Right lobe of liver (tissue), 4 donors: ENCODE data around the gene PRPF31.

ENCODE experiments used
- CTCF ChIP-seq, 4 donors: fragments of 200-600 bp in 3 of 4; fragments of 450-650 bp in 1 of 4; IDR thresholded peaks; one replicate each; pipeline versions ENCODE4 v1.5.1 to v1.8.0; 2016 to 2022; ENCODE audit warnings: antibody characterized with exemption in 4 of 4, mild to moderate bottlenecking in 2 of 4
- POLR2A ChIP-seq: fragments of 450-650 bp; IDR thresholded peaks from one replicate; pipeline ENCODE4 v1.6.1; 2017; ENCODE audit warnings: antibody characterized with exemption, mild to moderate bottlenecking
- donor health status: DM: no; HTN: no; CAD: no.
- donor health status: DM: no; HTN: no; CAD: no.
- donor health status: DM: no; HTN: yes; CAD: no.

DNA sequence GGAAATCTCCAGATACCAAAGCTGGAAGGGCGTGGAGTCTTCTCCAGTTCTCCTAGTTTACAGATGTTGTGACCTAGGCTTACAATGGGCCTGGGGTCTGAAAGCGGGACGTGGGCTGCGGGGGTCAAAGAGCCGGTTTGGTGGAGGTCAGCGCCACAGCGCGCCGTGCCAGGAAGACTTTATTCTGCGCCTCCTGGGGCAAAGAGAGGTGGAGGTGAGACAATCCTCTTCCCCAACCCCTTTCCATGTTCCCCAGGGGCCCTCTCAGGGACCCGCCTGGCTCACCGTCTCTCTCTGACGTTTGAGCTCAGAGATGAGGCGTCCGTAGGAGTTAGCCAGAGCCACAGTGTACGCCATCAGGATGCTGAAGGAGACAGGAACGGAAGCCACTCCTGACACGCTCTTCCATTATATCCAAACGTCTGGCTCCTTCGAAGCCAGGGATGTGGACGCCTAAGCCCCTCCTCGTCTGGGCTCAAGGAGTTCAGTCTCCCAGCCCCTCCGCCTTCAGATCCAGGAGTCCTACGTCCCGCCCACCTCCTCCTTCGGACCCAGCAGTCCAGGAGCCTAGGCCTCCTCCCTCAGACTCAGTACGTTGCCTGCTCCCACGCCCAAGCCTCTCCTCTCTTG lies 44.7 kb downstream of the PRPF31 start:
- TF ChIP-seq CTCF (IDR thresholded peaks at IDR 0.05), result no peak
- TF ChIP-seq POLR2A, result no peak
